Left lung (tissue), 10 donors: Measurements from ENCODE around the gene CCDC73. TPM values are rescaled to one million over a fixed set of nuclear protein-coding genes. Genes with fewer than 3 reads are reported as not detected.

Experiments used
- ATAC-seq: fragments of 200-7000 bp; cut with Tn5 transposase; one replicate; pipeline ENCODE4 v1.9.1; 2020; ENCODE audit warnings: moderate library complexity
- DNase-seq, 4 donors: peaks; one replicate each; pipeline ENCODE4 v3.0.0-alpha.2; 2013 to 2020
- H3K27ac ChIP-seq, 2 donors: fragments of 200-600 bp; sonication (generic) in 1 of 2; one replicate each; pipeline versions ENCODE4 v1.5.0 to v1.8.0; 2020 to 2021
- H3K27me3 ChIP-seq, 2 donors: fragments of 200-600 bp; sonication (generic) in 1 of 2; one replicate each; pipeline versions ENCODE4 v1.5.0 to v1.8.0; 2020 to 2021
- H3K36me3 ChIP-seq, 2 donors: fragments of 200-600 bp; sonication (generic) in 1 of 2; one replicate each; pipeline versions ENCODE4 v1.5.0 to v1.8.0; 2020 to 2021
- H3K4me1 ChIP-seq, 2 donors: fragments of 200-600 bp; one replicate each; pipeline ENCODE4 v1.8.0; 2021
- H3K4me3 ChIP-seq, 2 donors: fragments of 200-600 bp; sonication (generic) in 1 of 2; one replicate each; pipeline versions ENCODE4 v1.5.0 to v1.8.0; 2020 to 2021; ENCODE audit warnings: mild to moderate bottlenecking in 1 of 2
- H3K9me3 ChIP-seq, 2 donors: fragments of 200-600 bp; sonication (generic) in 1 of 2; one replicate each; pipeline versions ENCODE4 v1.5.0 to v1.8.0; 2020 to 2021
- CTCF ChIP-seq, 2 donors: fragments of 200-600 bp; sonication (generic) in 1 of 2; IDR thresholded peaks; one replicate each; pipeline versions ENCODE4 v1.5.0 to v1.8.0; 2021; ENCODE audit warnings: antibody characterized with exemption in 2 of 2
- intact Hi-C, 2 donors: fragments of 100-400 bp; cut with DNase I; formaldehyde crosslinking; loops; one replicate each; pipeline versions ENCODE4 v1.11.2 to v1.14.2; 2022
- polyA plus RNA-seq, 6 donors: library from polyadenylated mRNA; unstranded; fragments of 120-200 nt; gene quantifications; one replicate each; pipeline ENCODE4 v1.2.1, GENCODE V29; 2013; ENCODE audit not compliant: insufficient read length in 6 of 6
- total RNA-seq, 2 donors: library from RNA; stranded (reverse); fragmentation: NEBNext Ultra II Directional; extraction: Animal tissue kit (Norgen Biotek cat#: 25700); gene quantifications; one replicate each; pipeline ENCODE4 v1.2.1, GENCODE V29; 2021
- donor health status: DM: no; HTN: yes; CAD: no.
- donor health status: DM: no; HTN: no; CAD: no.

CCDC73 gene
- total and polyA plus RNA-seq, 8 donors: 0.08 to 0.57 (median 0.11) TPM; not detected in 1

DNA sequence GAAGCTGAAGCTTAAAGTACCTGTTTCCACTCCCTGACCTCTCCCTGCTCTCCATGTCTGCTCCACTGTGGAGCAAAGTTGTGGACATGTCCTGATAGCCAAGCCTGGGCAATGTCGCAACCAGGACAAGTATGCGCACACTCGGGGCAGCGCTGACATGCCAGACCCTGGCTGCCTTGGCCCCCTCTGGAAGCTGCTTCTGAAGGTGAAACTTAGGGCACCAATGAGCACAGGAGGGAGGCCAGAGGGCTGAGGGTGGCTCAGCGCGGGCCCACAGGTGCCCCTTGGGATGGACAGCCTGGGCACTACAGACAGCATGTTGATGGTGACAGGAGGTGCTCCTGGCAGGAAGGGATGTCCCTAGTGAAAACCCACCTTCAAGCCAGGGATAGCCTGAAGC, 90.2 kb downstream of the CCDC73 start:
- intact Hi-C loops: no loop called here
- peak in 1 of 4 donors; percentile 60 for DNase-seq
- Histone ChIP-seq H3K9me3 (peaks cover 0 to 14% of the 10 kb centered on the region in 2 donors), H3K27me3 (no peaks in the 10 kb centered on the region), H3K4me1 (no peaks in the 10 kb centered on the region), H3K36me3 (no peaks in the 10 kb centered on the region), H3K4me3 (no peak overlapping the region), H3K27ac (no peak overlapping the region)
- no peak for ATAC-seq
- TF ChIP-seq CTCF (IDR thresholded peaks at IDR 0.05): no peak

GRCh38 chr11:32701616-32702015, 92.8 kb downstream of the CCDC73 start:
- Histone ChIP-seq H3K27ac (no peak overlapping the region), H3K36me3 (no peaks in the 10 kb centered on the region), H3K9me3 (peaks cover 0 to 14% of the 10 kb centered on the region in 2 donors), H3K4me1 (no peaks in the 10 kb centered on the region), H3K27me3 (no peaks in the 10 kb centered on the region), H3K4me3 (no peak overlapping the region)
- DNase-seq (no peak), ATAC-seq (no peak)
- no peak for TF ChIP-seq CTCF (IDR thresholded peaks at IDR 0.05)
- intact Hi-C loops: no loop called here

DNA sequence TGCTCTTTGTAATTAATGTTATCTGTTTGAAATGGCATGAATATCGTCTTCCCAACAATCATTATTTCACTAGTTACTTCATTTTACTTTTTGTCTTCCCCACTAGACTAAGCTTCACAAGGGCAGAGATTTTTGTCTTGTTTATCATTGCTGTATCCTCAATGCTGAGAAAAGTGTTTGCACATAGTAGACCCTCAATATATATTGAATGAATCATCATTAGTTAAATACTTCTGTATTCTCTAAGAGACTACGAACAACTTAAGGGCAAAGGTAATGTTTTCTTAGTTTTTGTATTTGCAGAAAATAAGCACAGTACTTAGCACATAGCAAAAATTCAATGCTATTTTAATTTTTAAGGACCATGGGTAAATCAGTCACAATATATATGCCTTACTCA, 95.9 kb downstream of the CCDC73 start:
- no peak for DNase-seq
- no peaks in the 10 kb centered on the region for H3K9me3 ChIP-seq
- no peaks in the 10 kb centered on the region for H3K36me3 ChIP-seq
- ATAC-seq: no peak
- no peak overlapping the region for H3K4me3 ChIP-seq
- intact Hi-C loops: no loop called here
- no peaks in the 10 kb centered on the region for H3K4me1 ChIP-seq
- no peak overlapping the region for H3K27ac ChIP-seq
- no peak for TF ChIP-seq CTCF (IDR thresholded peaks at IDR 0.05)
- no peaks in the 10 kb centered on the region for H3K27me3 ChIP-seq

- peaks cover 0 to 10% of the 10 kb centered on the region in 2 donors for H3K9me3 ChIP-seq
- intact Hi-C loops: no loop called here
- no peaks in the 10 kb centered on the region for H3K36me3 ChIP-seq
- ATAC-seq: no peak
- H3K4me3 ChIP-seq: no peak overlapping the region
- no peak for TF ChIP-seq CTCF (IDR thresholded peaks at IDR 0.05)
- DNase-seq: no peak
- H3K27me3 ChIP-seq: no peaks in the 10 kb centered on the region
- H3K4me1 ChIP-seq: no peaks in the 10 kb centered on the region
- H3K27ac ChIP-seq: no peak overlapping the region
These were observed 123.4 kb downstream of the CCDC73 start for GRCh38 chr11:32671051-32671450.

DNA sequence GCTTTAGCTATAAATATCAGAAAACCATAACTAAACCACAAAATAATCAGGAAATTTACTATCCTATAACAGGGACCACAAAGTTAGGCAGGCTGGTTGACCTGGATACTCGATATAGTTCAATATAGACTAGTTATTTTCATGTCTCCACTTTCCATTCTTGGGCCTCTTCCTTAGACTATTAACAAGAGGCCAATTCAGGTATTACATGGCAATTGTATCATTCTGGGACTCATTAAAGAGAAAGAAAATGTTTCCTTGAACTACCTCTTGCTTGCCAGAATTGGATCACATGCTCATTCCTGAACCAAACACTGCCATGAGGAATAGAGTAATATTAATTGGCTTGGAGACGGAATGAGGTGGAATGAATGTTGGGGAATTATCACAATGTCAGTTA, 134.8 kb downstream of the CCDC73 start:
- intact Hi-C loops: no loop called here
- TF ChIP-seq CTCF (IDR thresholded peaks at IDR 0.05): no peak

More for the DNA sequence above, 134.8 kb downstream of the CCDC73 start:
- H3K27me3 ChIP-seq: no peaks in the 10 kb centered on the region
- DNase-seq (no peak), ATAC-seq (no peak)
- H3K9me3 ChIP-seq: no peaks in the 10 kb centered on the region
- H3K36me3 ChIP-seq: no peaks in the 10 kb centered on the region
- H3K4me1 ChIP-seq: no peaks in the 10 kb centered on the region
- no peak overlapping the region for H3K4me3 ChIP-seq
- no peak overlapping the region for H3K27ac ChIP-seq
